Right lobe of liver (tissue), 6 donors: ENCODE results near the gene SAMD11. TPM values are rescaled to one million over a fixed set of nuclear protein-coding genes. Genes with fewer than 3 reads are reported as not detected.
A peak's percentile ranks its signal among the peaks of the same experiment; 100 is the strongest.

Source experiments
- ATAC-seq, 4 donors: fragments of 200-7000 bp; cut with Tn5 transposase; one replicate each; pipeline ENCODE4 v1.9.1; 2020; ENCODE audit warnings: mild to moderate bottlenecking in 4 of 4, moderate library complexity in 4 of 4
- DNase-seq, 3 donors: peaks; one replicate each; pipeline ENCODE4 v3.0.0-alpha.2; 2020
- H3K27ac ChIP-seq, 3 donors: fragments of 200-600 bp; one replicate each; pipeline ENCODE4 v1.8.0; 2022
- H3K27me3 ChIP-seq, 2 donors: fragments of 200-600 bp; one replicate each; pipeline ENCODE4 v1.8.0; 2022
- H3K36me3 ChIP-seq, 4 donors: fragments of 200-600 bp; sonication (generic) in 1 of 4; one replicate each; pipeline versions ENCODE4 v1.5.1 to v1.8.0; 2017 to 2022; ENCODE audit warnings: control low read depth in 1 of 4
- H3K4me1 ChIP-seq, 4 donors: fragments of 200-600 bp; sonication (generic) in 1 of 4; one replicate each; pipeline versions ENCODE4 v1.5.1 to v1.8.0; 2017 to 2022; ENCODE audit warnings: control low read depth in 1 of 4
- H3K4me3 ChIP-seq, 3 donors: fragments of 200-600 bp; one replicate each; pipeline ENCODE4 v1.8.0; 2022
- H3K9me3 ChIP-seq, 4 donors: fragments of 200-600 bp; sonication (generic) in 1 of 4; one replicate each; pipeline versions ENCODE4 v1.5.1 to v1.8.0; 2017 to 2022; ENCODE audit warnings: control low read depth in 1 of 4
- POLR2A ChIP-seq: fragments of 450-650 bp; IDR thresholded peaks from one replicate; pipeline ENCODE4 v1.6.1; 2017; ENCODE audit warnings: antibody characterized with exemption, mild to moderate bottlenecking
- WGBS: methylation state at CpG from one replicate; pipeline ENCODE4 v1.1.6; 2018; ENCODE audit warnings: low coverage, low lambda C conversion rate; ENCODE audit not compliant: insufficient coverage; ENCODE audit errors: missing lambda C conversion rate; 5-methylcytosine and 5-hydroxymethylcytosine counted together
- intact Hi-C, 2 donors: fragments of 100-400 bp; cut with DNase I; formaldehyde crosslinking; loops; one replicate each; pipeline versions ENCODE4 v1.11.2 to v1.14.1; 2022
- total RNA-seq, 6 experiments: library from RNA; depleted of rRNA in 2 of 6; stranded (reverse); fragments of >200 nt in 2 of 6; fragmentation: NEBNext Ultra II Directional in 3 of 6; extraction: Animal tissue kit (Norgen Biotek cat#: 25700) in 3 of 6; gene quantifications; one replicate each; pipeline versions ENCODE4 v1.1.0 to v1.2.4, GENCODE V29; 2016 to 2023
- TF ChIP-seq, protein P1 (sequence below), 4 donors: fragments of 200-600 bp in 3 of 4; fragments of 450-650 bp in 1 of 4; IDR thresholded peaks; one replicate each; pipeline versions ENCODE4 v1.5.1 to v1.8.0; 2016 to 2022; ENCODE audit warnings: antibody characterized with exemption in 4 of 4, mild to moderate bottlenecking in 2 of 4
- donor health status: DM: no; HTN: yes; CAD: no.
- donor health status: DM: no; HTN: no; CAD: no.
- donor health status: DM: no; HTN: no; CAD: no.
- donor health status: DM: no; HTN: yes; CAD: no.
- donor health status: DM: no; HTN: yes; CAD: no.

SAMD11 gene
- total RNA-seq, 6 experiments from 2014 or later = 2.1 to 4.3 (median 3.7) TPM

DNA sequence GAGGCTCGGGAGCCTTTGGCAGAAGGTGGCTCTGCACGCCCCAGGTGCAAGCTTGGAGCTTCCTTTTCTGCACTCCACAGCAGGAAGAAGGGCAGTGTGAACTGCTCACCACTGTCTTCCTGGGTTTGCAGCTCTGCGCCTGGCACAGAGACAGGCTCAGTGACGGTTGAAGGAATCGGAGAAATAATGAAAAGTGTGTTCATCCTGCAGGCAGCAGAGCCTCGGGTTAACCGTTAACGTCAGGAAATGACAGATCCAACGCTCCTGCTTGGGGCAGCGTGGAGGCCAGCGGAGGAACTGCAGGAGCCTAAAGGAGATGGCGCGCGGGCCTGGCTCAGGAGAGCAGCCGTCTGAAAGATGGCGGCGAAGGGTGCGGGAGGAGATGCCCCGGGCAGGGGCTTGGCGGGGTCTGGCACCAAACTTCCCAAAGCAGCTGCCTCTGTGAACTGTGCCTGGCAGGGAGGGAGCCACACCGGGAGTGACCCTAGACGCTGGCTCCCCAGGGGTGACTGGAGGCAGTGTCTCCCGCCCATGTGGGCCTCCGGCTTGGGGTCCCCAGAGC, 10.9 kb upstream of the SAMD11 start:
- intact Hi-C loops = no loop called here
- peak; percentile 5 to 51 (median 36) for ATAC-seq
- Histone ChIP-seq H3K36me3 (no peaks in the 10 kb centered on the region), H3K27ac (no peak overlapping the region), H3K9me3 (no peaks in the 10 kb centered on the region), H3K27me3 (no peaks in the 10 kb centered on the region), H3K4me1 (peaks cover 0 to 11% (median 0%) of the 10 kb centered on the region in 4 donors), H3K4me3 (no peak overlapping the region)
- peak; percentile 23 to 56 (median 43) for DNase-seq
- TF ChIP-seq, protein P1, sequence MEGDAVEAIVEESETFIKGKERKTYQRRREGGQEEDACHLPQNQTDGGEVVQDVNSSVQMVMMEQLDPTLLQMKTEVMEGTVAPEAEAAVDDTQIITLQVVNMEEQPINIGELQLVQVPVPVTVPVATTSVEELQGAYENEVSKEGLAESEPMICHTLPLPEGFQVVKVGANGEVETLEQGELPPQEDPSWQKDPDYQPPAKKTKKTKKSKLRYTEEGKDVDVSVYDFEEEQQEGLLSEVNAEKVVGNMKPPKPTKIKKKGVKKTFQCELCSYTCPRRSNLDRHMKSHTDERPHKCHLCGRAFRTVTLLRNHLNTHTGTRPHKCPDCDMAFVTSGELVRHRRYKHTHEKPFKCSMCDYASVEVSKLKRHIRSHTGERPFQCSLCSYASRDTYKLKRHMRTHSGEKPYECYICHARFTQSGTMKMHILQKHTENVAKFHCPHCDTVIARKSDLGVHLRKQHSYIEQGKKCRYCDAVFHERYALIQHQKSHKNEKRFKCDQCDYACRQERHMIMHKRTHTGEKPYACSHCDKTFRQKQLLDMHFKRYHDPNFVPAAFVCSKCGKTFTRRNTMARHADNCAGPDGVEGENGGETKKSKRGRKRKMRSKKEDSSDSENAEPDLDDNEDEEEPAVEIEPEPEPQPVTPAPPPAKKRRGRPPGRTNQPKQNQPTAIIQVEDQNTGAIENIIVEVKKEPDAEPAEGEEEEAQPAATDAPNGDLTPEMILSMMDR (IDR thresholded peaks at IDR 0.05) = no peak
- no peak for TF ChIP-seq POLR2A
- WGBS = 19% methylated on average over 10 of the region's 24 CpGs

GRCh38 chr1:913491-914130, 10.1 kb upstream of the SAMD11 start:
- no peak overlapping the region for H3K4me3 ChIP-seq
- H3K4me1 ChIP-seq = peaks cover 0 to 11% (median 0%) of the 10 kb centered on the region in 4 donors
- H3K9me3 ChIP-seq = no peaks in the 10 kb centered on the region
- 73% methylated on average over 3 of the region's 16 CpGs for WGBS
- DNase-seq (peak in 2 of 3 donors; percentile 16 to 39), ATAC-seq (peak in 1 of 4 donors; percentile 6)
- no peak overlapping the region for H3K27ac ChIP-seq
- TF ChIP-seq, protein P1 (IDR thresholded peaks at IDR 0.05) = no peak
- no peak for TF ChIP-seq POLR2A
- H3K36me3 ChIP-seq = no peaks in the 10 kb centered on the region
- H3K27me3 ChIP-seq = no peaks in the 10 kb centered on the region
- intact Hi-C loops = no loop called here

DNA sequence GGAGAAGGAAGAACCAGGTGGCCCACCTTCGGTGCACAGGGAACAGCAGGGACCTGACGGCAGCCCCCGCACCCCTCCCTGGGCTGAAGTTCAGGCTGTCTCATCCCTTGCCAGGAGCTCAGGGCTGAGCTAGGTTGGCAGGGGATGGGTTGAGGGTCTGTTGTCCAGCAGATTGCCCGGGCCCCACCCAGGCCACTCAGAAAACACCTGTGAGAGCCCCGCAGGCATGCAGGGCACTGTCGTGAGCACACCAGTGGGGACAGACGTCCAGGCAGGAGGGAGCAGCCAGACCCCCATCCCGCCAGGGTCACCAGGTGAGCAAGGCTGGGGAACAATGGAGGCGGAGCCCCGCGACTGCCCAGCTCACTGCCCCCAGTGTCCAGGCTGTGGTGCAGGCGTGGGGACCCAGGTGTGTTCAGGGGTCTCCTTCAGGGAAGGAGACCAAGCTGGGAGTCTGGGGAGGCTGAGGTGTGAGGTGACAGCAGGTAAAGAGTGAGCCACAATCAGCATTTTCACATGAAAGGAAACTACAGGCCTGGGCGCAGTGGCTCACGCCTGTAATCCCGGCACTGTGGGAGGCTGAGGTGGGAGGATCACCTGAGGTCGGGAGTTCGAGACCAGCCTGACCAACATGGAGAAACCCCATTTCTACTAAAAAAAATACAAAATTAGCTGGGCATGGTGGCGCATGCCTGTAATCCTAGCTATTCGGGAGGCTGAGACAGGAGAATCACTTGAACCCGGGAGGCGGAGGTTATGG, 9.4 kb upstream of the SAMD11 start:
- intact Hi-C loops = no loop called here
- Histone ChIP-seq H3K36me3 (no peaks in the 10 kb centered on the region), H3K4me3 (no peak overlapping the region), H3K27ac (no peak overlapping the region), H3K27me3 (no peaks in the 10 kb centered on the region), H3K9me3 (no peaks in the 10 kb centered on the region), H3K4me1 (peaks cover 0 to 11% (median 0%) of the 10 kb centered on the region in 4 donors)
- 87% methylated on average over 8 of the region's 21 CpGs for WGBS
- DNase-seq = peak in 2 of 3 donors; percentile 14 to 35
- TF ChIP-seq, protein P1 (IDR thresholded peaks at IDR 0.05) = no peak
- no peak for TF ChIP-seq POLR2A
- ATAC-seq = no peak

GRCh38 chr1:914891-915280, 8.8 kb upstream of the SAMD11 start:
- Histone ChIP-seq H3K36me3 (no peaks in the 10 kb centered on the region), H3K27me3 (no peaks in the 10 kb centered on the region), H3K27ac (no peak overlapping the region), H3K9me3 (no peaks in the 10 kb centered on the region), H3K4me1 (peaks cover 0 to 11% (median 0%) of the 10 kb centered on the region in 4 donors), H3K4me3 (no peak overlapping the region)
- WGBS = 68% methylated on average over 3 of the region's 6 CpGs
- DNase-seq (peak in 1 of 3 donors; percentile 21), ATAC-seq (no peak)
- no peak for TF ChIP-seq POLR2A
- TF ChIP-seq, protein P1 (IDR thresholded peaks at IDR 0.05) = no peak
- intact Hi-C loops = no loop called here
